Neural progenitor cell (in vitro differentiated cells): ENCODE data around the gene ASRGL1.

Source experiments
- CTCF ChIP-seq: fragments of 200-600 bp; sonication (generic); IDR thresholded peaks from 2 replicates; pipeline ENCODE4 v1.5.1; 2017; ENCODE audit warnings: antibody characterized with exemption, mild to moderate bottlenecking
- EZH2 ChIP-seq: fragments of 200-600 bp; sonication (generic); IDR thresholded peaks from 2 replicates; pipeline ENCODE4 v1.6.1; 2017; ENCODE audit warnings: antibody characterized with exemption, mild to moderate bottlenecking, moderate library complexity
- EZH2phosphoT487 ChIP-seq: fragments of 200-600 bp; sonication (generic); IDR thresholded peaks from 2 replicates; pipeline ENCODE4 v1.6.1; 2017; ENCODE audit warnings: antibody characterized with exemption

GRCh38 chr11:62338218-62338617 is 970 bp downstream of the ASRGL1 start:
- TF ChIP-seq CTCF, result no peak
- TF ChIP-seq EZH2phosphoT487, result no peak
- TF ChIP-seq EZH2, result no peak
